HCT116 (cell line): ENCODE data around the gene ADORA2B. TPM values are rescaled to one million over a fixed set of nuclear protein-coding genes. Genes with fewer than 3 reads are reported as not detected.

ENCODE experiments used
- ATAC-seq: fragments of 200-7000 bp; cut with Tn5 transposase; 2 replicates; pipeline ENCODE4 v1.9.1; 2020; ENCODE audit warnings: mild to moderate bottlenecking, moderate library complexity
- BruUV-seq: library from RNA; stranded (reverse); fragments of 400-500 nt; replicated peaks from 2 replicates; lab custom pipeline; 2021; lab: Mats Ljungman, UMichigan
- CTCF ChIA-PET: fragments of 300-600 bp; sonication (Branson Sonifier 250); formaldehyde crosslinking; loops from one replicate; lab custom pipeline; 2021; ENCODE audit warnings: antibody characterized with exemption; lab: Charles Lee
- POLR2A ChIA-PET: fragments of 300-600, 350-600 bp; sonication (Branson Sonifier 250); formaldehyde crosslinking; loops from one replicate; lab custom pipeline; 2021; ENCODE audit warnings: antibody characterized with exemption; lab: Charles Lee
- RAD21 ChIA-PET, 2 experiments: fragments of 300-600 bp; sonication (Branson Sonifier 250); formaldehyde crosslinking; loops; one replicate each; lab custom pipeline; 2023; ENCODE audit warnings: low total read pairs in 2 of 2; ENCODE audit not compliant: uncharacterized antibody in 2 of 2, unreplicated experiment in 2 of 2, low non-redundant PET in 1 of 2; lab: Charles Lee
- DNase-seq: peaks from one replicate; pipeline ENCODE4 v3.0.0-alpha.2; 2010; ENCODE audit warnings: low read depth, low spot score
- H2AFZ ChIP-seq: fragments of 200-600 bp; shearing (Covaris generic), sonication (generic); 2 replicates; pipeline ENCODE4 v1.6.1; 2017; ENCODE audit warnings: low read depth, mixed run types, mixed read lengths, antibody characterized with exemption, low read length; ENCODE audit not compliant: poor library complexity, severe bottlenecking
- H3K27ac ChIP-seq: 2 replicates; pipeline ENCODE4 v1.5.1; 2012; ENCODE audit warnings: low read depth, low read length
- H3K27me3 ChIP-seq: fragments of 200-600 bp; sonication (generic); 2 replicates; pipeline ENCODE4 v1.6.1; 2016; ENCODE audit warnings: mixed run types, low read length, mixed read lengths; ENCODE audit not compliant: insufficient read depth
- H3K36me3 ChIP-seq, 2 experiments: fragments of 200-500 bp in 1 of 2; fragments of 200-600 bp in 1 of 2; sonication (Bioruptor generic) in 1 of 2; sonication (generic) in 1 of 2; 2 replicates each; pipeline versions ENCODE4 v1.5.1 to v1.6.1; 2014 to 2016; ENCODE audit warnings: low read length in 2 of 2, inconsistent platforms in 1 of 2, mixed read lengths in 1 of 2, mixed run types in 1 of 2; ENCODE audit not compliant: insufficient read depth in 2 of 2, control insufficient read depth in 1 of 2
- H3K4me1 ChIP-seq, 2 experiments: fragments of 200-600 bp in 1 of 2; sonication (generic) in 1 of 2; 2 replicates each; pipeline versions ENCODE4 v1.5.1 to v1.6.1; 2012 to 2017; ENCODE audit warnings: low read length in 2 of 2, inconsistent platforms in 1 of 2, mild to moderate bottlenecking in 1 of 2, mixed read lengths in 1 of 2, mixed run types in 1 of 2, moderate library complexity in 1 of 2; ENCODE audit not compliant: insufficient read depth in 2 of 2, control insufficient read depth in 1 of 2
- H3K4me2 ChIP-seq: fragments of 200-600 bp; sonication (generic); 2 replicates; pipeline ENCODE4 v1.6.1; 2017; ENCODE audit warnings: mixed run types, low read length, mixed read lengths
- H3K4me3 ChIP-seq, 2 experiments: fragments of 200-600 bp in 1 of 2; sonication (generic) in 1 of 2; replicated peaks in 1 of 2; 2 replicates each; pipeline ENCODE4 v1.5.1; 2011 to 2016; ENCODE audit warnings: low read length in 2 of 2, control low read depth in 1 of 2, low read depth in 1 of 2, mild to moderate bottlenecking in 1 of 2, mixed read lengths in 1 of 2, mixed run types in 1 of 2
- H3K79me2 ChIP-seq: fragments of 200-600 bp; sonication (generic); 2 replicates; pipeline ENCODE4 v1.6.1; 2017; ENCODE audit warnings: mild to moderate bottlenecking, mixed run types, low read length, moderate library complexity, mixed read lengths; ENCODE audit not compliant: insufficient read depth
- H3K9ac ChIP-seq: fragments of 200-600 bp; sonication (generic); 2 replicates; pipeline ENCODE4 v1.6.1; 2016; ENCODE audit warnings: low read length, mixed read lengths
- H3K9me2 ChIP-seq: fragments of 200-600 bp; sonication (generic), shearing (Covaris generic); 2 replicates; pipeline ENCODE4 v1.6.1; 2017; ENCODE audit warnings: mixed run types, mild to moderate bottlenecking, moderate library complexity; ENCODE audit not compliant: insufficient read depth
- H3K9me3 ChIP-seq, 2 experiments: fragments of 200-500 bp in 1 of 2; fragments of 200-600 bp in 1 of 2; sonication (Bioruptor generic) in 1 of 2; sonication (generic) in 1 of 2; 2 replicates each; pipeline ENCODE4 v1.6.1; 2014 to 2017; ENCODE audit warnings: low read length in 2 of 2, mixed read lengths in 2 of 2, inconsistent platforms in 1 of 2, low read depth in 1 of 2, mild to moderate bottlenecking in 1 of 2, mixed run types in 1 of 2, moderate library complexity in 1 of 2; ENCODE audit not compliant: control insufficient read depth in 1 of 2, insufficient read depth in 1 of 2
- H4K20me1 ChIP-seq: fragments of 200-600 bp; sonication (generic), shearing (Covaris generic); 2 replicates; pipeline ENCODE4 v1.6.1; 2017; ENCODE audit warnings: mixed run types, mild to moderate bottlenecking, moderate library complexity; ENCODE audit not compliant: insufficient read depth
- ATF3 ChIP-seq: IDR thresholded peaks from 2 replicates; pipeline ENCODE4 v1.6.1; 2012
- CBX3 ChIP-seq: IDR thresholded peaks from 2 replicates; pipeline ENCODE4 v1.6.1; 2012; ENCODE audit warnings: low read depth
- CEBPB ChIP-seq: IDR thresholded peaks from 2 replicates; pipeline ENCODE4 v1.6.1; 2012; ENCODE audit warnings: low read depth
- CTCF ChIP-seq, 3 experiments: fragments of 200-600 bp in 1 of 3; sonication (generic) in 1 of 3; IDR thresholded peaks in 2 of 3; conservative IDR thresholded peaks in 1 of 3; 2 replicates each; pipeline ENCODE4 v1.5.1; 2012 to 2017; ENCODE audit warnings: low read depth in 2 of 3, low read length in 2 of 3, antibody characterized with exemption in 1 of 3, borderline replicate concordance in 1 of 3, control low read depth in 1 of 3, mild to moderate bottlenecking in 1 of 3, mixed read lengths in 1 of 3, mixed run types in 1 of 3, moderate library complexity in 1 of 3; ENCODE audit not compliant: insufficient read depth in 1 of 3
- ELF1 ChIP-seq: IDR thresholded peaks from 2 replicates; pipeline ENCODE4 v1.6.1; 2012; ENCODE audit warnings: low read depth, borderline replicate concordance
- FOSL1 ChIP-seq: IDR thresholded peaks from 2 replicates; pipeline ENCODE4 v1.6.1; 2012; ENCODE audit warnings: low read depth
- POLR2A ChIP-seq: IDR thresholded peaks from 2 replicates; pipeline ENCODE4 v1.7.0; 2011; ENCODE audit warnings: borderline replicate concordance; ENCODE audit not compliant: insufficient read depth, insufficient read length; ENCODE audit errors: extremely low read depth
- POLR2AphosphoS5 ChIP-seq: IDR thresholded peaks from 2 replicates; pipeline ENCODE4 v1.6.1; 2011; ENCODE audit warnings: mild to moderate bottlenecking, low read depth, low read length, moderate library complexity
- RAD21 ChIP-seq: IDR thresholded peaks from 2 replicates; pipeline ENCODE4 v1.6.1; 2012; ENCODE audit warnings: low read depth, mild to moderate bottlenecking
- REST ChIP-seq: IDR thresholded peaks from 2 replicates; pipeline ENCODE4 v1.6.1; 2012; ENCODE audit warnings: low read depth
- SP1 ChIP-seq: IDR thresholded peaks from 2 replicates; pipeline ENCODE4 v1.6.1; 2012; ENCODE audit warnings: low read depth
- SRF ChIP-seq: IDR thresholded peaks from 2 replicates; pipeline ENCODE4 v1.6.1; 2012; ENCODE audit warnings: low read depth
- TCF7L2 ChIP-seq: IDR thresholded peaks from 2 replicates; pipeline ENCODE4 v1.7.0; 2011; ENCODE audit warnings: borderline replicate concordance, inconsistent platforms; ENCODE audit not compliant: insufficient read depth, insufficient read length; ENCODE audit errors: extremely low read depth
- YY1 ChIP-seq: IDR thresholded peaks from 2 replicates; pipeline ENCODE4 v1.6.1; 2011; ENCODE audit warnings: low read length, low read depth, moderate library complexity, mild to moderate bottlenecking; ENCODE audit not compliant: insufficient replicate concordance; ENCODE audit errors: extremely low read depth
- ZFX ChIP-seq: fragments of 450-650 bp; IDR thresholded peaks from 2 replicates; pipeline ENCODE4 v1.6.1; 2017
- intact Hi-C: fragments of 100-400 bp; cut with micrococcal nuclease; formaldehyde crosslinking; loops from 2 replicates; pipeline ENCODE4 v1.10.0; 2022
- total RNA-seq: library from RNA; stranded (reverse); gene quantifications from one replicate; pipeline ENCODE4 v1.2.1, GENCODE V29; 2021; ENCODE audit not compliant: unreplicated experiment
- TF ChIP-seq, protein P1 (sequence below): IDR thresholded peaks from 2 replicates; pipeline ENCODE4 v1.6.1; 2012

Gene ADORA2B
- total RNA-seq, 1 experiment from 2014 or later: 47.5 TPM

DNA sequence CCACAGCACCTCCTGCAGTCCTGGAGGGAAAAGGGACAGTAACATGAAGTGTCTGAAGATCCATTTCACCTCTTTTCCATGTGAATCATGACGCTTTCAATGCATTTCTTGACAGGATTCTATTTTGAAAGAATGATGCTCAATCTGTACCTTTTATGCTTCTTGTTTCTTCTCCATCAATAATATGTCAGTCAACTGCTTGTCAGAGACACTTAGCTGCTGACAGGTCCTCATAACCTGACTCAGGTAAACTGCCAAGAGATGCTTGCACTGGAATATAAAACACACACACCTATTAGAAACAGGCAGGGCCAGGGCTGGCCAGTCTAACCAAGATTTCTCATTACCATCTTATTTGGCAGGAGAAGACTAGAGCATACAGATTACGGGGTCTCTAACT lies 33.0 kb downstream of the ADORA2B start:
- Histone ChIP-seq H3K27ac (no peak overlapping the region), H4K20me1 (0 out of 2 replicates have a peak, but pooled peaks cover 3% of the 10 kb centered on the region), H3K36me3 (peaks cover 10 to 33% of the 10 kb centered on the region in 2 experiments; a peak in 3 of 4 replicates), H2AFZ (no peak overlapping the region), H3K27me3 (no peaks in the 10 kb centered on the region), H3K79me2 (peaks cover 80% of the 10 kb centered on the region), H3K4me1 (peaks cover 26 to 70% of the 10 kb centered on the region in 2 experiments), H3K4me2 (no peak overlapping the region), H3K9me2 (no peaks in the 10 kb centered on the region), H3K9ac (no peak overlapping the region), H3K9me3 (no peaks in the 10 kb centered on the region), H3K4me3 (no peak overlapping the region)
- ATAC-seq (no peak), DNase-seq (no peak)
- intact Hi-C loops: no loop called here
- TF ChIP-seq CTCF (IDR thresholded peaks at IDR 0.05 in 2 of 3, conservative IDR thresholded peaks at IDR 0.05 in 1 of 3; ENCODE audit: borderline replicate concordance in 1 of 3, insufficient read depth in 1 of 3, low read depth in 2 of 3, low read length in 2 of 3) (peak in 2 of 3 experiments; percentile 22 to 38; a peak in 3 of 6 replicates), ELF1 (no peak), POLR2AphosphoS5 (no peak), ZFX (no peak), YY1 (no peak), TCF7L2 (no peak), FOSL1 (no peak), CBX3 (no peak), RAD21 (peak; percentile 17; the same call in 1 of the 2 replicates), POLR2A (no peak), ATF3 (no peak), SP1 (no peak), SRF (no peak), REST (no peak), CEBPB (no peak)
- TF ChIP-seq, protein P1, sequence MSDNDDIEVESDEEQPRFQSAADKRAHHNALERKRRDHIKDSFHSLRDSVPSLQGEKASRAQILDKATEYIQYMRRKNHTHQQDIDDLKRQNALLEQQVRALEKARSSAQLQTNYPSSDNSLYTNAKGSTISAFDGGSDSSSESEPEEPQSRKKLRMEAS: no peak
- RAD21 ChIA-PET: no interaction called here
- no TSS peak for BruUV-seq
- CTCF ChIA-PET: no interaction called here
- POLR2A ChIA-PET: no interaction called here
